PFSK-1 (cell line): Measurements from ENCODE around the gene WDR47.

Experiments used
- FOXP2 ChIP-seq: optimal IDR thresholded peaks from 2 replicates; pipeline ENCODE3; 2011; ENCODE audit warnings: borderline replicate concordance, control low read depth, inconsistent platforms; ENCODE audit not compliant: insufficient read depth; ENCODE audit errors: extremely low read length, extremely low read depth
- POLR2AphosphoS5 ChIP-seq: IDR thresholded peaks from 2 replicates; pipeline ENCODE4 v1.6.1; 2012; ENCODE audit warnings: low read depth, mild to moderate bottlenecking, control low read depth, low read length, moderate library complexity
- SIN3A ChIP-seq: IDR thresholded peaks from 2 replicates; pipeline ENCODE4 v1.6.1; 2012; ENCODE audit warnings: mild to moderate bottlenecking, low read length, moderate library complexity, borderline replicate concordance; ENCODE audit not compliant: insufficient read depth
- TAF1 ChIP-seq: IDR thresholded peaks from 2 replicates; pipeline ENCODE4 v1.6.1; 2012; ENCODE audit warnings: low read length, control low read depth, borderline replicate concordance; ENCODE audit not compliant: insufficient read depth
- TF ChIP-seq, protein P1 (sequence below), 2 experiments: IDR thresholded peaks; 2 replicates each; pipeline versions ENCODE4 v1.6.1 to v1.8.0; 2011 to 2012; ENCODE audit warnings: low read depth in 2 of 2, low read length in 2 of 2, control low read depth in 1 of 2, inconsistent platforms in 1 of 2, mild to moderate bottlenecking in 1 of 2, moderate library complexity in 1 of 2; ENCODE audit not compliant: insufficient read depth in 1 of 2

The WDR47 gene

DNA sequence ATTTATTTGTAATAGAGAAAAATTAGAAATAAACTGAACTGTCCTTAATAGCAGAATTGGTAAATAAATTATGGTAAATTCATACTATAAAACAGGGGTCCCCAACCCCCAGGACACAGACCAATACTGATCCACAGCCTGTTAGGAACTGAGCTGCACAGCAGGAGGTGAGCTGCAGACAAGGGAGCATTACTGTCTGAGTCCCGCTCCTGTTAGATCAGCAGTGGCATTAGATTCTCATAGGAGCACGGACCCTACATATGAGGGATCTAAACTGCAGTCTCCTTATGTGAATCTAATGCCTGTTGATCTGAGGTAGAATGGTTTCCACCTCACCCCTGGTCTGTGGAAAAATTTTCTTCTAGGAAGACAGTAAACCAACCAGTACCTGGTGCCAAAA is 7.5 kb downstream of the WDR47 start:
- no peak for TF ChIP-seq TAF1
- TF ChIP-seq, protein P1, sequence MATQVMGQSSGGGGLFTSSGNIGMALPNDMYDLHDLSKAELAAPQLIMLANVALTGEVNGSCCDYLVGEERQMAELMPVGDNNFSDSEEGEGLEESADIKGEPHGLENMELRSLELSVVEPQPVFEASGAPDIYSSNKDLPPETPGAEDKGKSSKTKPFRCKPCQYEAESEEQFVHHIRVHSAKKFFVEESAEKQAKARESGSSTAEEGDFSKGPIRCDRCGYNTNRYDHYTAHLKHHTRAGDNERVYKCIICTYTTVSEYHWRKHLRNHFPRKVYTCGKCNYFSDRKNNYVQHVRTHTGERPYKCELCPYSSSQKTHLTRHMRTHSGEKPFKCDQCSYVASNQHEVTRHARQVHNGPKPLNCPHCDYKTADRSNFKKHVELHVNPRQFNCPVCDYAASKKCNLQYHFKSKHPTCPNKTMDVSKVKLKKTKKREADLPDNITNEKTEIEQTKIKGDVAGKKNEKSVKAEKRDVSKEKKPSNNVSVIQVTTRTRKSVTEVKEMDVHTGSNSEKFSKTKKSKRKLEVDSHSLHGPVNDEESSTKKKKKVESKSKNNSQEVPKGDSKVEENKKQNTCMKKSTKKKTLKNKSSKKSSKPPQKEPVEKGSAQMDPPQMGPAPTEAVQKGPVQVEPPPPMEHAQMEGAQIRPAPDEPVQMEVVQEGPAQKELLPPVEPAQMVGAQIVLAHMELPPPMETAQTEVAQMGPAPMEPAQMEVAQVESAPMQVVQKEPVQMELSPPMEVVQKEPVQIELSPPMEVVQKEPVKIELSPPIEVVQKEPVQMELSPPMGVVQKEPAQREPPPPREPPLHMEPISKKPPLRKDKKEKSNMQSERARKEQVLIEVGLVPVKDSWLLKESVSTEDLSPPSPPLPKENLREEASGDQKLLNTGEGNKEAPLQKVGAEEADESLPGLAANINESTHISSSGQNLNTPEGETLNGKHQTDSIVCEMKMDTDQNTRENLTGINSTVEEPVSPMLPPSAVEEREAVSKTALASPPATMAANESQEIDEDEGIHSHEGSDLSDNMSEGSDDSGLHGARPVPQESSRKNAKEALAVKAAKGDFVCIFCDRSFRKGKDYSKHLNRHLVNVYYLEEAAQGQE (IDR thresholded peaks at IDR 0.05; ENCODE audit: insufficient read depth in 1 of 2, low read depth in 2 of 2, low read length in 2 of 2): no peak

- TF ChIP-seq TAF1 (no peak), SIN3A (no peak), POLR2AphosphoS5 (no peak), FOXP2 (no peak)
- TF ChIP-seq, protein P1 (IDR thresholded peaks at IDR 0.05; ENCODE audit: insufficient read depth in 1 of 2, low read depth in 2 of 2, low read length in 2 of 2): no peak
Measured at GRCh38 chr1:109027841-109028240, 14.1 kb downstream of the WDR47 start.

GRCh38 chr1:109025694-109026093 is 16.2 kb downstream of the WDR47 start:
- TF ChIP-seq SIN3A: no peak
- TF ChIP-seq TAF1: no peak

GRCh38 chr1:109024646-109025045 is 17.3 kb downstream of the WDR47 start:
- TF ChIP-seq, protein P1 (IDR thresholded peaks at IDR 0.05; ENCODE audit: insufficient read depth in 1 of 2, low read depth in 2 of 2, low read length in 2 of 2): no peak
- TF ChIP-seq SIN3A (no peak), TAF1 (no peak), FOXP2 (no peak), POLR2AphosphoS5 (no peak)

DNA sequence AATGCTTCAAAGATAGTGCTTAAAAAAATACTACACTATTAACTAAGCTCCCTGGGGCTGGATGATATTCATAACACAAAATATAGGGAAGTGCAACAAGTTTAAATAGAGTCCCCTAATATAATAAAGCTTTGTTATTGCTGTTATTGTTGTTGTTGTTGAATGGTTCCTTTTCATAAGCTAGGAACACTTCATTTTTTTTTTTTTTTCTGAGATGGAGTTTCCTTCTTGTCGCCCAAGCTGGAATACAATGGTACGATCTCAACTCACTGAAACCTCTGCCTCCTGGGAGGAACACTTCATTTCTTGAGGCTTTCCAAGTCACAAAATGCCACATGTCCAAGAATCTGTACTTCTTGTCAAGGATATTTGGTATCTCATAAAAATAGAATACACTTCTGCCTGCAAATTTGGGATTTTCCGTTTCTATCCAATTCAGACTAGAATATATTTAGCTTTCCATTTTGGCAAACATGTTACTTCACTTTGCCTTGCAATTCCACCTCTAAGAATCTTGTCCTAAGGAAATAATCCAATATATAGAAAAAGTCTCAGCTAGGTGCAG is 21.1 kb downstream of the WDR47 start:
- TF ChIP-seq, protein P1 (IDR thresholded peaks at IDR 0.05; ENCODE audit: insufficient read depth in 1 of 2, low read depth in 2 of 2, low read length in 2 of 2): no peak
- no peak for TF ChIP-seq FOXP2

GRCh38 chr1:109017134-109017533 is 24.8 kb downstream of the WDR47 start:
- no peak for TF ChIP-seq TAF1
- no peak for TF ChIP-seq FOXP2
